HEK293 (cell line): ENCODE results near the gene EEF1B2.

Source experiments
- MEIS1 ChIP-seq: sonication (generic); formaldehyde crosslinking; IDR thresholded peaks from 2 replicates; pipeline ENCODE4 v1.8.1; 2022; ENCODE audit warnings: missing genetic modification reagents, mild to moderate bottlenecking, borderline replicate concordance
- TSHZ1 ChIP-seq: fragments of 450-650 bp; formaldehyde crosslinking; IDR thresholded peaks from 2 replicates; pipeline ENCODE4 v1.5.1; 2016; ENCODE audit warnings: missing biosample characterization, missing genetic modification characterization, borderline replicate concordance
- ZFP41 ChIP-seq: fragments of 450-650 bp; formaldehyde crosslinking; IDR thresholded peaks from 2 replicates; pipeline ENCODE4 v1.5.1; 2016; ENCODE audit warnings: missing biosample characterization, missing genetic modification characterization, borderline replicate concordance
- ZNF112 ChIP-seq: fragments of 450-650 bp; formaldehyde crosslinking; IDR thresholded peaks from 2 replicates; pipeline ENCODE4 v1.5.0; 2017; ENCODE audit warnings: missing biosample characterization, missing genetic modification characterization
- ZNF324 ChIP-seq: fragments of 450-650 bp; formaldehyde crosslinking; IDR thresholded peaks from 2 replicates; pipeline ENCODE4 v1.5.1; 2016; ENCODE audit warnings: missing biosample characterization, missing genetic modification characterization
- ZNF501 ChIP-seq: fragments of 450-650 bp; formaldehyde crosslinking; IDR thresholded peaks from 2 replicates; pipeline ENCODE4 v1.5.1; 2016; ENCODE audit warnings: missing biosample characterization, missing genetic modification characterization
- TF ChIP-seq, protein P1 (sequence below): fragments of 450-650 bp; formaldehyde crosslinking; IDR thresholded peaks from 2 replicates; pipeline ENCODE4 v1.5.1; 2016; ENCODE audit warnings: missing biosample characterization, missing genetic modification characterization
- TF ChIP-seq, protein P2 (sequence below): fragments of 450-650 bp; formaldehyde crosslinking; IDR thresholded peaks from 2 replicates; pipeline ENCODE4 v1.5.1; 2016; ENCODE audit warnings: missing biosample characterization, missing genetic modification characterization

GRCh38 chr2:206190111-206190510 lies 30.4 kb downstream of the EEF1B2 start:
- TF ChIP-seq ZFP41 (tag by site-specific recombination) (no peak), MEIS1 (no peak), TSHZ1 (tag by site-specific recombination) (no peak), ZNF324 (no peak), ZNF112 (tag by site-specific recombination) (no peak), ZNF501 (no peak)
- TF ChIP-seq, protein P1, sequence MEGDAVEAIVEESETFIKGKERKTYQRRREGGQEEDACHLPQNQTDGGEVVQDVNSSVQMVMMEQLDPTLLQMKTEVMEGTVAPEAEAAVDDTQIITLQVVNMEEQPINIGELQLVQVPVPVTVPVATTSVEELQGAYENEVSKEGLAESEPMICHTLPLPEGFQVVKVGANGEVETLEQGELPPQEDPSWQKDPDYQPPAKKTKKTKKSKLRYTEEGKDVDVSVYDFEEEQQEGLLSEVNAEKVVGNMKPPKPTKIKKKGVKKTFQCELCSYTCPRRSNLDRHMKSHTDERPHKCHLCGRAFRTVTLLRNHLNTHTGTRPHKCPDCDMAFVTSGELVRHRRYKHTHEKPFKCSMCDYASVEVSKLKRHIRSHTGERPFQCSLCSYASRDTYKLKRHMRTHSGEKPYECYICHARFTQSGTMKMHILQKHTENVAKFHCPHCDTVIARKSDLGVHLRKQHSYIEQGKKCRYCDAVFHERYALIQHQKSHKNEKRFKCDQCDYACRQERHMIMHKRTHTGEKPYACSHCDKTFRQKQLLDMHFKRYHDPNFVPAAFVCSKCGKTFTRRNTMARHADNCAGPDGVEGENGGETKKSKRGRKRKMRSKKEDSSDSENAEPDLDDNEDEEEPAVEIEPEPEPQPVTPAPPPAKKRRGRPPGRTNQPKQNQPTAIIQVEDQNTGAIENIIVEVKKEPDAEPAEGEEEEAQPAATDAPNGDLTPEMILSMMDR (tag by site-specific recombination), result no peak
- TF ChIP-seq, protein P2, sequence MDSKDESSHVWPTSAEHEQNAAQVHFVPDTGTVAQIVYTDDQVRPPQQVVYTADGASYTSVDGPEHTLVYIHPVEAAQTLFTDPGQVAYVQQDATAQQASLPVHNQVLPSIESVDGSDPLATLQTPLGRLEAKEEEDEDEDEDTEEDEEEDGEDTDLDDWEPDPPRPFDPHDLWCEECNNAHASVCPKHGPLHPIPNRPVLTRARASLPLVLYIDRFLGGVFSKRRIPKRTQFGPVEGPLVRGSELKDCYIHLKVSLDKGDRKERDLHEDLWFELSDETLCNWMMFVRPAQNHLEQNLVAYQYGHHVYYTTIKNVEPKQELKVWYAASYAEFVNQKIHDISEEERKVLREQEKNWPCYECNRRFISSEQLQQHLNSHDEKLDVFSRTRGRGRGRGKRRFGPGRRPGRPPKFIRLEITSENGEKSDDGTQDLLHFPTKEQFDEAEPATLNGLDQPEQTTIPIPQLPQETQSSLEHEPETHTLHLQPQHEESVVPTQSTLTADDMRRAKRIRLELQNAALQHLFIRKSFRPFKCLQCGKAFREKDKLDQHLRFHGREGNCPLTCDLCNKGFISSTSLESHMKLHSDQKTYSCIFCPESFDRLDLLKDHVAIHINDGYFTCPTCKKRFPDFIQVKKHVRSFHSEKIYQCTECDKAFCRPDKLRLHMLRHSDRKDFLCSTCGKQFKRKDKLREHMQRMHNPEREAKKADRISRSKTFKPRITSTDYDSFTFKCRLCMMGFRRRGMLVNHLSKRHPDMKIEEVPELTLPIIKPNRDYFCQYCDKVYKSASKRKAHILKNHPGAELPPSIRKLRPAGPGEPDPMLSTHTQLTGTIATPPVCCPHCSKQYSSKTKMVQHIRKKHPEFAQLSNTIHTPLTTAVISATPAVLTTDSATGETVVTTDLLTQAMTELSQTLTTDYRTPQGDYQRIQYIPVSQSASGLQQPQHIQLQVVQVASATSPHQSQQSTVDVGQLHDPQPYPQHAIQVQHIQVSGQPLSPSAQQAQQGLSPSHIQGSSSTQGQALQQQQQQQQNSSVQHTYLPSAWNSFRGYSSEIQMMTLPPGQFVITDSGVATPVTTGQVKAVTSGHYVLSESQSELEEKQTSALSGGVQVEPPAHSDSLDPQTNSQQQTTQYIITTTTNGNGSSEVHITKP (tag by site-specific recombination), result no peak
